ENCODE data around the gene ATRNL1. TPM values are rescaled to one million over a fixed set of nuclear protein-coding genes. Genes with fewer than 3 reads are reported as not detected.

ATRNL1 gene
- total and polyA plus RNA-seq, 2 experiments from 2014 or later: 4.8 to 29.7 TPM

DNA sequence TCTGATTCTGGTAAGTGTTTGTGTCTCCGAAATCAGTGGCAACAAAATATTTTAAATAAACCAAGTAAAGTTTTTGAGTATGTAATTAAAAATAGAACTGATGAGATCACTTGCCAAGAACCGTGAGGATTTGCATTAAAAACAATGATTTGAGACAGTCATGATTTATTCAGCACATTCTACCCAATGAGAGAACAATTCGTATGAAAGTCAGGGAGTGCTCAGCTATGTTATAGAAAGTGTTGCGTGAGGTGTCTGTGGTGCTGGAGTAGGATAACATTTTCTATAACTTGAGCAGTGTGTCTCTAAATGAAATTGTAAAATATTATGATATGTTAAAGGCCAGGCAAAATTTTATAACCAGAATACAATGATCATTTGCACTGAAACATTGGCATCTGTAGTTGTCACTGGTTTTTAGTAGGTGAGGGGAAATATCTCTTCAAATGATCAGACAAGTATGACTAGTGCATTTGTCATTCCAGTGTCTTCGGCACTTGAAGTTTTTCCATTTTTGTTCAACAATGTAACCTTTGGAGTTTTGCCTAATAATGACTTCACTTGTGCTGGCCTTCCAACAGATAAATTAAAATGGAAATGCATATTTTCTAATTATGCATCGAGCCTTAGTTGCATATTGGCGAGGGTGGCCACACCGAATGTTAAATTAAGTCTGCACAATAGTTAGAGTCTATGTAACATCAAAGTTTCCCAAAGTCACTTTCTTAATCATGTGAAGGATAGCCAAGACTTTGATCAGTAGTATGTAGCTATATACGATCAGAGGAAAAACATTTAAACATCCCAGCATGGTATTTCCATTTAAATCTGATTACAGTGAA is 844.0 kb downstream of the ATRNL1 start (continued):
- TF ChIP-seq, protein P1, sequence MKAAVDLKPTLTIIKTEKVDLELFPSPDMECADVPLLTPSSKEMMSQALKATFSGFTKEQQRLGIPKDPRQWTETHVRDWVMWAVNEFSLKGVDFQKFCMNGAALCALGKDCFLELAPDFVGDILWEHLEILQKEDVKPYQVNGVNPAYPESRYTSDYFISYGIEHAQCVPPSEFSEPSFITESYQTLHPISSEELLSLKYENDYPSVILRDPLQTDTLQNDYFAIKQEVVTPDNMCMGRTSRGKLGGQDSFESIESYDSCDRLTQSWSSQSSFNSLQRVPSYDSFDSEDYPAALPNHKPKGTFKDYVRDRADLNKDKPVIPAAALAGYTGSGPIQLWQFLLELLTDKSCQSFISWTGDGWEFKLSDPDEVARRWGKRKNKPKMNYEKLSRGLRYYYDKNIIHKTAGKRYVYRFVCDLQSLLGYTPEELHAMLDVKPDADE (IDR thresholded peaks at IDR 0.05): no peak
- TF ChIP-seq, protein P2, sequence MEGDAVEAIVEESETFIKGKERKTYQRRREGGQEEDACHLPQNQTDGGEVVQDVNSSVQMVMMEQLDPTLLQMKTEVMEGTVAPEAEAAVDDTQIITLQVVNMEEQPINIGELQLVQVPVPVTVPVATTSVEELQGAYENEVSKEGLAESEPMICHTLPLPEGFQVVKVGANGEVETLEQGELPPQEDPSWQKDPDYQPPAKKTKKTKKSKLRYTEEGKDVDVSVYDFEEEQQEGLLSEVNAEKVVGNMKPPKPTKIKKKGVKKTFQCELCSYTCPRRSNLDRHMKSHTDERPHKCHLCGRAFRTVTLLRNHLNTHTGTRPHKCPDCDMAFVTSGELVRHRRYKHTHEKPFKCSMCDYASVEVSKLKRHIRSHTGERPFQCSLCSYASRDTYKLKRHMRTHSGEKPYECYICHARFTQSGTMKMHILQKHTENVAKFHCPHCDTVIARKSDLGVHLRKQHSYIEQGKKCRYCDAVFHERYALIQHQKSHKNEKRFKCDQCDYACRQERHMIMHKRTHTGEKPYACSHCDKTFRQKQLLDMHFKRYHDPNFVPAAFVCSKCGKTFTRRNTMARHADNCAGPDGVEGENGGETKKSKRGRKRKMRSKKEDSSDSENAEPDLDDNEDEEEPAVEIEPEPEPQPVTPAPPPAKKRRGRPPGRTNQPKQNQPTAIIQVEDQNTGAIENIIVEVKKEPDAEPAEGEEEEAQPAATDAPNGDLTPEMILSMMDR (conservative IDR thresholded peaks at IDR 0.05; ENCODE audit: low read depth in 2 of 2): no peak
- TF ChIP-seq, protein P3, sequence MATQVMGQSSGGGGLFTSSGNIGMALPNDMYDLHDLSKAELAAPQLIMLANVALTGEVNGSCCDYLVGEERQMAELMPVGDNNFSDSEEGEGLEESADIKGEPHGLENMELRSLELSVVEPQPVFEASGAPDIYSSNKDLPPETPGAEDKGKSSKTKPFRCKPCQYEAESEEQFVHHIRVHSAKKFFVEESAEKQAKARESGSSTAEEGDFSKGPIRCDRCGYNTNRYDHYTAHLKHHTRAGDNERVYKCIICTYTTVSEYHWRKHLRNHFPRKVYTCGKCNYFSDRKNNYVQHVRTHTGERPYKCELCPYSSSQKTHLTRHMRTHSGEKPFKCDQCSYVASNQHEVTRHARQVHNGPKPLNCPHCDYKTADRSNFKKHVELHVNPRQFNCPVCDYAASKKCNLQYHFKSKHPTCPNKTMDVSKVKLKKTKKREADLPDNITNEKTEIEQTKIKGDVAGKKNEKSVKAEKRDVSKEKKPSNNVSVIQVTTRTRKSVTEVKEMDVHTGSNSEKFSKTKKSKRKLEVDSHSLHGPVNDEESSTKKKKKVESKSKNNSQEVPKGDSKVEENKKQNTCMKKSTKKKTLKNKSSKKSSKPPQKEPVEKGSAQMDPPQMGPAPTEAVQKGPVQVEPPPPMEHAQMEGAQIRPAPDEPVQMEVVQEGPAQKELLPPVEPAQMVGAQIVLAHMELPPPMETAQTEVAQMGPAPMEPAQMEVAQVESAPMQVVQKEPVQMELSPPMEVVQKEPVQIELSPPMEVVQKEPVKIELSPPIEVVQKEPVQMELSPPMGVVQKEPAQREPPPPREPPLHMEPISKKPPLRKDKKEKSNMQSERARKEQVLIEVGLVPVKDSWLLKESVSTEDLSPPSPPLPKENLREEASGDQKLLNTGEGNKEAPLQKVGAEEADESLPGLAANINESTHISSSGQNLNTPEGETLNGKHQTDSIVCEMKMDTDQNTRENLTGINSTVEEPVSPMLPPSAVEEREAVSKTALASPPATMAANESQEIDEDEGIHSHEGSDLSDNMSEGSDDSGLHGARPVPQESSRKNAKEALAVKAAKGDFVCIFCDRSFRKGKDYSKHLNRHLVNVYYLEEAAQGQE (IDR thresholded peaks at IDR 0.05; ENCODE audit: unreplicated experiment): no peak
- TF ChIP-seq EZH2 (IDR thresholded peaks at IDR 0.05; ENCODE audit: low read depth, unreplicated experiment) (no peak), CREB1 (CRISPR knock-in tag; IDR thresholded peaks at IDR 0.05; ENCODE audit: low read depth) (no peak)

DNA sequence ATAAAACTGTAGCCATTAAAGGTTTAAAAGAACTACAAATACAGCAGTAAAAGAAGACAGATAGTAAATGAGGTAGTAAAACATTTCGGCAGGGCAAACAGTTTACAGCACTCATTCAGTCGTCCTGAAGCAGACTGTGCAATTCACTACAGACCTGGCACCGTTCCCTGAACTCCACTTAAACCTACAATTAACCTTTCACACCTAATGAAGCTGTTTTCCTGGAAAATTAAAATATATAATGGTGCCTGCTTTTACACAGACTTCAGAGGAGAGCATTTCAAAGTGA is 844.5 kb downstream of the ATRNL1 start:
- ATAC-seq: no peak
- H3F3A ChIP-seq (replicated peaks; ENCODE audit: low read depth): no peaks in the 10 kb centered on the region
- H3K4me2 ChIP-seq: no peak overlapping the region
- H3K27me3 ChIP-seq (ENCODE audit: insufficient read depth): no peaks in the 10 kb centered on the region
- no peak overlapping the region for H2AFZ ChIP-seq
- H3K27ac Mint-ChIP-seq: no peak overlapping the region
- H3K27me3 Mint-ChIP-seq (ENCODE audit: insufficient read depth, low read depth, poor library complexity): peaks cover 2% of the 10 kb centered on the region
- no peaks in the 10 kb centered on the region for H3K9me3 Mint-ChIP-seq
- H3K4me3 Mint-ChIP-seq: no peak overlapping the region
- H3K4me3 ChIP-seq: no peak overlapping the region
- H3K36me3 ChIP-seq (ENCODE audit: insufficient read depth): no peaks in the 10 kb centered on the region
- peaks cover 3% of the 10 kb centered on the region; the same call in 2 of the 3 replicates for H3K4me1 Mint-ChIP-seq
- no peak for DNase-seq (ENCODE audit: low spot score)
- H4K20me1 ChIP-seq (replicated peaks; ENCODE audit: insufficient read depth): no peaks in the 10 kb centered on the region
- no peaks in the 10 kb centered on the region; the same call in 1 of the 2 replicates for H3K9me2 ChIP-seq (ENCODE audit: insufficient read depth)
- H3K79me2 ChIP-seq (replicated peaks; ENCODE audit: insufficient read depth): no peaks in the 10 kb centered on the region
- H3K36me3 Mint-ChIP-seq (ENCODE audit: low read depth): no peaks in the 10 kb centered on the region
- peaks cover 16% of the 10 kb centered on the region; the same call in 1 of the 2 replicates for H3K4me1 ChIP-seq (ENCODE audit: insufficient read depth)
- no peak overlapping the region for H3K27ac ChIP-seq (ENCODE audit: low read depth)
- TF ChIP-seq NANOG (IDR thresholded peaks at IDR 0.05; ENCODE audit: borderline replicate concordance) (no peak), JUNB (IDR thresholded peaks at IDR 0.05; ENCODE audit: unreplicated experiment) (no peak), EZH2 (IDR thresholded peaks at IDR 0.05; ENCODE audit: low read depth, unreplicated experiment) (no peak), ZNF114 (CRISPR knock-in tag; IDR thresholded peaks at IDR 0.05) (no peak), ZNF331 (CRISPR knock-in tag; IDR thresholded peaks at IDR 0.05; ENCODE audit: low read depth) (no peak), POLR2AphosphoS5 (IDR thresholded peaks at IDR 0.05; ENCODE audit: low read depth) (no peak), CREB1 (CRISPR knock-in tag; IDR thresholded peaks at IDR 0.05; ENCODE audit: low read depth) (no peak), EZH2phosphoT487 (IDR thresholded peaks at IDR 0.05; ENCODE audit: unreplicated experiment) (no peak)
- TF ChIP-seq, protein P3 (IDR thresholded peaks at IDR 0.05; ENCODE audit: unreplicated experiment): no peak
- TF ChIP-seq, protein P1 (IDR thresholded peaks at IDR 0.05): no peak
- TF ChIP-seq, protein P2 (conservative IDR thresholded peaks at IDR 0.05; ENCODE audit: low read depth in 2 of 2): no peak

All from GM23338 (cell line).